GM19395 (cell line): ENCODE results near the gene MXD1.

Experiments used
- ATAC-seq: cut with Tn5 transposase; IDR thresholded peaks from one replicate; pipeline ENCODE4 v1.9.1; 2021; ENCODE audit warnings: mild to moderate bottlenecking, moderate library complexity; ENCODE audit not compliant: unreplicated experiment

Gene MXD1

GRCh38 chr2:69975853-69976462 lies 61.0 kb downstream of the MXD1 start:
- ATAC-seq: no peak

- no peak for ATAC-seq
Measured at GRCh38 chr2:69977186-69977585, 62.3 kb downstream of the MXD1 start.

GRCh38 chr2:69977906-69978482 lies 63.1 kb downstream of the MXD1 start:
- no peak for ATAC-seq

GRCh38 chr2:69979902-69980807 lies 65.2 kb downstream of the MXD1 start:
- no peak for ATAC-seq

- no peak for ATAC-seq
Measured at GRCh38 chr2:69983392-69983966, 68.6 kb downstream of the MXD1 start.

- ATAC-seq: no peak
Measured at GRCh38 chr2:69985216-69985615, 70.3 kb downstream of the MXD1 start.

GRCh38 chr2:69985688-69986087 lies 70.8 kb downstream of the MXD1 start:
- no peak for ATAC-seq

GRCh38 chr2:69986691-69987090 lies 71.8 kb downstream of the MXD1 start:
- ATAC-seq: no peak

- no peak for ATAC-seq
Measured at GRCh38 chr2:69988086-69988635, 73.3 kb downstream of the MXD1 start.

GRCh38 chr2:69989009-69989408 lies 74.1 kb downstream of the MXD1 start:
- no peak for ATAC-seq

- no peak for ATAC-seq
Measured at GRCh38 chr2:69989441-69990105, 74.7 kb downstream of the MXD1 start.
